Heart left ventricle (tissue), 16 donors: ENCODE data around the gene SYNPO2. TPM values are rescaled to one million over a fixed set of nuclear protein-coding genes. Genes with fewer than 3 reads are reported as not detected.

Experiments used
- ATAC-seq, 4 donors: fragments of 200-7000 bp; cut with Tn5 transposase; one replicate each; pipeline ENCODE4 v1.9.1; 2020 to 2022; ENCODE audit warnings: moderate library complexity in 4 of 4, mild to moderate bottlenecking in 3 of 4, moderate number of reproducible peaks in 1 of 4
- DNase-seq, 5 donors: peaks; one replicate each; pipeline ENCODE4 v3.0.0-alpha.2; 2020
- H3K27ac ChIP-seq, 12 donors: fragments of 200-600 bp; sonication (generic) in 4 of 12; one replicate each; pipeline versions ENCODE4 v1.5.0 to v1.8.0; 2016 to 2022; ENCODE audit warnings: mild to moderate bottlenecking in 2 of 12
- H3K27me3 ChIP-seq, 9 donors: fragments of 200-600 bp; sonication (generic) in 2 of 9; one replicate each; pipeline versions ENCODE4 v1.5.1 to v1.8.0; 2016 to 2022; ENCODE audit warnings: mild to moderate bottlenecking in 3 of 9
- H3K36me3 ChIP-seq, 9 donors: fragments of 200-600 bp; sonication (generic) in 2 of 9; one replicate each; pipeline versions ENCODE4 v1.5.0 to v1.8.0; 2018 to 2022; ENCODE audit warnings: mild to moderate bottlenecking in 2 of 9
- H3K4me1 ChIP-seq, 12 donors: fragments of 200-600 bp; sonication (generic) in 4 of 12; one replicate each; pipeline versions ENCODE4 v1.5.0 to v1.8.0; 2016 to 2022; ENCODE audit warnings: mild to moderate bottlenecking in 3 of 12
- H3K4me3 ChIP-seq, 12 donors: fragments of 200-600 bp; sonication (generic) in 4 of 12; one replicate each; pipeline versions ENCODE4 v1.5.0 to v1.8.0; 2017 to 2022; ENCODE audit warnings: mild to moderate bottlenecking in 9 of 12, moderate library complexity in 4 of 12
- H3K9me3 ChIP-seq, 12 donors: fragments of 200-600 bp; sonication (generic) in 4 of 12; one replicate each; pipeline versions ENCODE4 v1.5.0 to v1.8.0; 2016 to 2022; ENCODE audit warnings: mild to moderate bottlenecking in 1 of 12
- POLR2A ChIP-seq, 2 donors: fragments of 450-650 bp; IDR thresholded peaks; one replicate each; pipeline ENCODE4 v1.6.1; 2017; ENCODE audit warnings: antibody characterized with exemption in 2 of 2, mild to moderate bottlenecking in 2 of 2, moderate library complexity in 2 of 2
- WGBS, 4 donors: extraction: QIAGEN DNeasy Blood & Tissue Kit in 2 of 4; methylation state at CpG; one replicate each; pipeline versions ENCODE4 v1.1.5 to v1.1.7; 2013 to 2018; 5-methylcytosine and 5-hydroxymethylcytosine counted together
- intact Hi-C, 10 donors: fragments of 100-400 bp; cut with DNase I; formaldehyde crosslinking; loops; one replicate each; pipeline versions ENCODE4 v1.11.1 to v1.14.2; 2022
- polyA plus RNA-seq, 2 donors: library from polyadenylated mRNA; stranded (reverse); fragments of 200-250 nt; gene quantifications; one replicate each; pipeline ENCODE4 v1.2.3, GENCODE V29; 2013
- total RNA-seq, 9 donors: library from RNA; depleted of rRNA in 2 of 9; stranded (reverse); fragments of >200 nt in 2 of 9; fragmentation: NEBNext Ultra II Directional in 3 of 9; extraction: Animal tissue kit (Norgen Biotek cat#: 25700) in 3 of 9; gene quantifications; one replicate each; pipeline versions ENCODE4 v1.1.0 to v1.2.4, GENCODE V29; 2016 to 2023
- TF ChIP-seq, protein P1 (sequence below), 12 donors: fragments of 200-600 bp; sonication (generic) in 4 of 12; IDR thresholded peaks; one replicate each; pipeline versions ENCODE4 v1.5.0 to v1.8.0; 2018 to 2022; ENCODE audit warnings: antibody characterized with exemption in 12 of 12, mild to moderate bottlenecking in 5 of 12
- donor health status: ischemic (EF 13 %, LVEDD 7.1; RV severe dilation, severe dysfunction).
- donor health status: healthy with polysubstance abuse.
- donor health status: DM: no; HTN: yes; CAD: no.
- donor health status: DM: no; HTN: no; CAD: no.
- donor health status: ischemic (EF 25% LVEDD 6.9; RV normal size, moderate dysfunction).
- donor health status: ischemic (EF 25% LVEDD 5.7; RV mildly dilated, moderate dysfunction).
- donor health status: healthy.
- donor health status: DM: yes; HTN: yes; CAD: no.
- donor health status: ischemic (EF 35%, LVEDD 5.7; RV mildly dilated, moderate dysfunction).
- donor health status: nonischemic (EF 11% LVEDD 7.7; RV severe dilation, severe dysfunction).
- donor health status: DM: yes; HTN: yes; CAD: no.
- donor health status: PGD.
- donor health status: ischemic (EF 29% LVEDD 5.4; RV normal size, mild dysfunction).
- donor health status: nonischemic (EF 23%, LVEDD 6.1; RV moderate dilation, normal function).

Gene SYNPO2
- total and polyA plus RNA-seq, 11 donors: 31.2 to 290 (median 231) TPM

DNA sequence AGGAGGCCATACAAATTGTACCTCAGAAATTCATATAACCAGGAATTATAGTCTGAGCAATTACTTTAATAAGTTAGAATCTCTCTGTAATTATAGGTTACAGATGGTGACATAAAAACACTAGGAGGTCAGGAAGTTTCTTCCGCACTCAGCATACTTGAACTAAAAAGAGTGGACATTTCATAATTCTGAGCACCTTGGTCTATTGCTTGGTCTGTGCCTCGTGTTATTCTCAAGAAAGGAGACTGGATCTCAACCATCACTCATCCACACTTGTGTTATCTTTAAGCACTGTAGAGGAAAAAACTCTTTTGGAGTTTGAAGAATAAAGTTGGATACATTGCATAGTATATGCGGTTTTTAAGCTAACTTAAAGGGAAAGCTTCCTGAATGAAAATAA is 91.1 kb downstream of the SYNPO2 start:
- Histone ChIP-seq H3K4me3 (no peak overlapping the region), H3K4me1 (peaks cover 3 to 77% (median 52%) of the 10 kb centered on the region in 12 donors), H3K9me3 (no peaks in the 10 kb centered on the region), H3K27ac (peak overlapping the region in 5 of 12 donors; percentile 20 to 87 (median 36)), H3K36me3 (no peaks in the 10 kb centered on the region), H3K27me3 (no peaks in the 10 kb centered on the region)
- TF ChIP-seq, protein P1, sequence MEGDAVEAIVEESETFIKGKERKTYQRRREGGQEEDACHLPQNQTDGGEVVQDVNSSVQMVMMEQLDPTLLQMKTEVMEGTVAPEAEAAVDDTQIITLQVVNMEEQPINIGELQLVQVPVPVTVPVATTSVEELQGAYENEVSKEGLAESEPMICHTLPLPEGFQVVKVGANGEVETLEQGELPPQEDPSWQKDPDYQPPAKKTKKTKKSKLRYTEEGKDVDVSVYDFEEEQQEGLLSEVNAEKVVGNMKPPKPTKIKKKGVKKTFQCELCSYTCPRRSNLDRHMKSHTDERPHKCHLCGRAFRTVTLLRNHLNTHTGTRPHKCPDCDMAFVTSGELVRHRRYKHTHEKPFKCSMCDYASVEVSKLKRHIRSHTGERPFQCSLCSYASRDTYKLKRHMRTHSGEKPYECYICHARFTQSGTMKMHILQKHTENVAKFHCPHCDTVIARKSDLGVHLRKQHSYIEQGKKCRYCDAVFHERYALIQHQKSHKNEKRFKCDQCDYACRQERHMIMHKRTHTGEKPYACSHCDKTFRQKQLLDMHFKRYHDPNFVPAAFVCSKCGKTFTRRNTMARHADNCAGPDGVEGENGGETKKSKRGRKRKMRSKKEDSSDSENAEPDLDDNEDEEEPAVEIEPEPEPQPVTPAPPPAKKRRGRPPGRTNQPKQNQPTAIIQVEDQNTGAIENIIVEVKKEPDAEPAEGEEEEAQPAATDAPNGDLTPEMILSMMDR (IDR thresholded peaks at IDR 0.05): no peak
- no peak for TF ChIP-seq POLR2A (IDR thresholded peaks at IDR 0.05)
- ATAC-seq (no peak), DNase-seq (no peak)
- 75 to 77% (median 76%) methylated on average over 3 of the region's 3 CpGs for WGBS, 4 donors
- intact Hi-C loops: loop anchor here (2.0 to 10.0 kb wide), 15 partner anchors 48 to 1075 kb away; partner anchors contain the start of gene USP53 (in 2 of the 10)

DNA sequence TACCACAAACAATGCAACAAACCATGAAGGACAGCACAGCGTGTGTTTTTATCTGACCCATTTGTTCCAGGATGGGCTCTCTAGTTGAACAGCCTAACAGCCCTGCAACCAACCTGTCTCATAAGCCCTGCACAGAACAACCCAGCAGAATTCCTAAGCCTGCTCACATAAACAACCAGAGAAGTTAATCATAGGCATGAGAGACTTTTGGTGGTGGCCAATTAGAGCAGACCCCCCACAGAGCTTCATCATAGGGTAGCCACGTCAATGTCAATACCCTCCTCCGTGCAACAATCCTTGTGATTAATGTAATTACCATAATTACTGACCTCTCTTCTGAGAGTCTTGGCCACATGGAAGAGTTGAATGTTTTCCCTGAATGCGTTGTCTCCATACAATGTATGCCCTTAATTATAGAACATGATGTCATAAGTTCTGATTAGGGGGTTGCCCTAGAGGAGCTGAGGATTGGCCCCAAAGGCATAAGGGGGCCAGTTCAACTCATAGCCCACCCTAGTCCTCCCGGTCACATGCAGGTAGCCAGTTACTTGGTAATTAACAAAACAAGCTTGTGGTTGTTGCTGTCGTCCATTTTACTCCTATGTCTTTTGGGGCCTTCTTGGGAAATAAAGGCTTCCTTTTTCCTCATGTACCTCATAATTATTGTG is 92.7 kb downstream of the SYNPO2 start:
- H3K27me3 ChIP-seq: no peaks in the 10 kb centered on the region
- ATAC-seq: peak in 3 of 4 donors; percentile 7 to 20 (median 10)
- H3K4me3 ChIP-seq: no peak overlapping the region
- no peak for DNase-seq
- no peaks in the 10 kb centered on the region for H3K9me3 ChIP-seq
- H3K36me3 ChIP-seq: no peaks in the 10 kb centered on the region
- TF ChIP-seq POLR2A (IDR thresholded peaks at IDR 0.05): no peak
- TF ChIP-seq, protein P1 (IDR thresholded peaks at IDR 0.05): no peak
- peaks cover 3 to 80% (median 48%) of the 10 kb centered on the region in 12 donors for H3K4me1 ChIP-seq
- WGBS, 4 donors: 39 to 46% (median 44%) methylated on average over 6 of the region's 6 CpGs
- intact Hi-C loops: loop anchor here (1.0 to 10.0 kb wide), 15 partner anchors 46 to 1073 kb away; partner anchors contain the start of gene USP53 (in 1 of the 10)
- peak overlapping the region in 10 of 12 donors; percentile 18 to 87 (median 55) for H3K27ac ChIP-seq

DNA sequence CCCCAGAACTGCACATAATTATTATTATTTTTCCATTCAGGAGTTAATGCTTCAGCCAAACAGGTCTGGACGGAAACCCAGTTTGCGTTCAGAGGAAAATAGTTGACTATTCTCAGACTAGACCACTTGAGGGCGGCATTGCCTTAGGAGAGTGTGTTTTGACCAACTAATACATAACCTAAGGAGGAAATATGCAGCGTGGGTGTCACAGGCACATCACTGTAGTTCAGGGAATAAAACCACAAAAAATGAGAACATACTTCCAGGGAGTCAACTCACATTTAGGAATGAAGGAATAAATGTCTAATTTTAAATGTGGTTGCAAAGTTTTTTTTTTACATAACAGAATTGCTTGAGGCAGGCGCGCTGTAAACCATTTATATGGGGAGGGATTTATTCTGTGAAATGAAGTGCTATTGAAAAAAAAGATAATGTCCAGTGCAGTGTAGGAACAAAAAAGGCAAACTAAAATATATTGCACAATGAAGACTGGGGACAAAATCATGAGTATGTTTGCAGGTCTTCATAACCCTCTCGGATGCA is 93.3 kb downstream of the SYNPO2 start:
- DNase-seq (peak in 4 of 5 donors; percentile 59 to 74 (median 67)), ATAC-seq (peak; percentile 69 to 81 (median 77))
- 30 to 37% (median 34%) methylated on average over 7 of the region's 7 CpGs for WGBS, 4 donors
- Histone ChIP-seq H3K27ac (peak overlapping the region in 9 of 12 donors; percentile 18 to 87 (median 59)), H3K4me1 (peaks cover 3 to 86% (median 48%) of the 10 kb centered on the region in 12 donors), H3K9me3 (no peaks in the 10 kb centered on the region), H3K27me3 (no peaks in the 10 kb centered on the region), H3K36me3 (no peaks in the 10 kb centered on the region), H3K4me3 (peak overlapping the region in 1 of 12 donors; percentile 6)
- intact Hi-C loops: loop anchor here (1.0 to 10.0 kb wide), 15 partner anchors 45 to 1073 kb away; partner anchors contain the start of gene USP53 (in 1 of the 10)
- TF ChIP-seq, protein P1 (IDR thresholded peaks at IDR 0.05): peak; percentile 58 to 83 (median 74)
- no peak for TF ChIP-seq POLR2A (IDR thresholded peaks at IDR 0.05)

DNA sequence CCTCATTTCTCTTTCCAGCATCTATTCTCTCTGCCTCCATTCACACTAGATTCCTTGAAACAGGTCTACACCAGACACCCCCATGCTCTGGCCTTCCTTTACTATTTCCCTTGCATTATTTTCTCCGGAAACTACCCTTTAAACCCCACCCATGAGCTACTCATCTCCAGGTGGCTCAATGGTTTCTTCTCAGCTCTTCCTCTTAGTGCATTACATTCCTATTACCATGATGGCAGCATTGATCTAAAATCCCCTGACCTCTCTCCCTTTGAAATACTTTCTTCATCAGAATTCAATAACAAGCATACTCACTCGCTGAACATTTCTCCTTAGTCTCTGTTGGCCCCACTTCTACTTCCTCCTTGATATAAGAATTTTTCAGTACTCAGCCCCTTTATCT is 94.6 kb downstream of the SYNPO2 start:
- intact Hi-C loops: loop anchor here (5.0 to 10.0 kb wide), 13 partner anchors 44 to 1072 kb away; partner anchors contain the start of gene USP53 (in 1 of the 10)
- WGBS, 4 donors: 78 to 83% (median 81%) methylated on average over 2 of the region's 2 CpGs
- H3K27me3 ChIP-seq: no peaks in the 10 kb centered on the region
- H3K4me3 ChIP-seq: no peak overlapping the region
- DNase-seq (no peak), ATAC-seq (no peak)
- peaks cover 3 to 93% (median 53%) of the 10 kb centered on the region in 12 donors for H3K4me1 ChIP-seq
- TF ChIP-seq, protein P1 (IDR thresholded peaks at IDR 0.05): no peak
- no peak for TF ChIP-seq POLR2A (IDR thresholded peaks at IDR 0.05)
- H3K27ac ChIP-seq: peak overlapping the region in 9 of 12 donors; percentile 11 to 87 (median 53)
- H3K36me3 ChIP-seq: no peaks in the 10 kb centered on the region
- no peaks in the 10 kb centered on the region for H3K9me3 ChIP-seq
